Small intestine (tissue), 7 donors: ENCODE data around the gene ELF1. TPM values are rescaled to one million over a fixed set of nuclear protein-coding genes. Genes with fewer than 3 reads are reported as not detected.

Source experiments
- DNase-seq, 2 donors: peaks; one replicate each; pipeline versions ENCODE4 v3.0.0 to v3.0.0-alpha.2; 2013
- FAIRE-seq: peaks from 2 replicates; lab custom pipeline; 2012; peaks lifted over from hg19 to GRCh38; lab: Jason Lieb, UNC
- H3K27ac ChIP-seq, 3 donors: one replicate each; pipeline ENCODE4 v1.5.1; 2013; ENCODE audit warnings: low read length in 2 of 3, mild to moderate bottlenecking in 2 of 3, control low read depth in 1 of 3, inconsistent platforms in 1 of 3, low read depth in 1 of 3, moderate library complexity in 1 of 3
- H3K27me3 ChIP-seq, 3 donors: one replicate each; pipeline ENCODE4 v1.6.1; 2013; ENCODE audit warnings: low read length in 3 of 3, inconsistent platforms in 1 of 3; ENCODE audit not compliant: control insufficient read depth in 3 of 3, insufficient read depth in 3 of 3
- H3K36me3 ChIP-seq, 3 donors: one replicate each; pipeline ENCODE4 v1.6.1; 2013; ENCODE audit warnings: low read length in 3 of 3, inconsistent platforms in 1 of 3, low read depth in 1 of 3, mild to moderate bottlenecking in 1 of 3, moderate library complexity in 1 of 3; ENCODE audit not compliant: control insufficient read depth in 3 of 3, insufficient read depth in 2 of 3
- H3K4me1 ChIP-seq, 3 donors: one replicate each; pipeline ENCODE4 v1.6.1; 2013; ENCODE audit warnings: low read length in 2 of 3, inconsistent platforms in 1 of 3, low read depth in 1 of 3, mild to moderate bottlenecking in 1 of 3, moderate library complexity in 1 of 3; ENCODE audit not compliant: control insufficient read depth in 3 of 3, insufficient read depth in 2 of 3
- H3K4me3 ChIP-seq, 3 donors: one replicate each; pipeline ENCODE4 v1.5.1; 2013; ENCODE audit warnings: low read length in 3 of 3, control low read depth in 1 of 3, inconsistent platforms in 1 of 3, low read depth in 1 of 3, mild to moderate bottlenecking in 1 of 3, moderate library complexity in 1 of 3
- H3K9me3 ChIP-seq, 2 donors: one replicate each; pipeline ENCODE4 v1.6.1; 2013; ENCODE audit warnings: low read depth in 1 of 2, low read length in 1 of 2; ENCODE audit not compliant: control insufficient read depth in 2 of 2, insufficient read depth in 1 of 2
- WGBS, 3 donors: extraction: QIAGEN DNeasy Blood & Tissue Kit; methylation state at CpG; one replicate each; pipeline ENCODE4 v1.1.7; 2013; 5-methylcytosine and 5-hydroxymethylcytosine counted together
- polyA plus RNA-seq, 4 donors: library from polyadenylated mRNA; stranded (reverse) in 3 of 4; unstranded in 1 of 4; fragments of 200-250 nt in 3 of 4; fragments of 120-200 nt in 1 of 4; gene quantifications; one replicate each; pipeline versions ENCODE4 v1.2.1 to v1.2.3, GENCODE V29; 2013
- donor health status: healthy with polysubstance abuse.
- donor health status: control.
- donor health status: control.
- donor health status: Bipolar disorder and iron deficiency.
- donor health status: healthy.

The ELF1 gene
- polyA plus RNA-seq, 4 donors, result 34.3 to 91.3 (median 39.4) TPM

- DNase-seq, result no peak
- 76 to 85% (median 81%) methylated on average over 4 of the region's 4 CpGs for WGBS, 3 donors
- H3K27me3 ChIP-seq, result no peaks in the 10 kb centered on the region
- peaks cover 0 to 7% (median 0%) of the 10 kb centered on the region in 3 donors for H3K36me3 ChIP-seq
- no peaks in the 10 kb centered on the region for H3K9me3 ChIP-seq
- peaks cover 0 to 3% (median 0%) of the 10 kb centered on the region in 3 donors for H3K4me1 ChIP-seq
- H3K4me3 ChIP-seq, result no peak overlapping the region
- no peak overlapping the region for H3K27ac ChIP-seq
- peak; percentile 83 for FAIRE-seq
These were observed 15.3 kb upstream of the ELF1 start for GRCh38 chr13:41034382-41034781.

DNA sequence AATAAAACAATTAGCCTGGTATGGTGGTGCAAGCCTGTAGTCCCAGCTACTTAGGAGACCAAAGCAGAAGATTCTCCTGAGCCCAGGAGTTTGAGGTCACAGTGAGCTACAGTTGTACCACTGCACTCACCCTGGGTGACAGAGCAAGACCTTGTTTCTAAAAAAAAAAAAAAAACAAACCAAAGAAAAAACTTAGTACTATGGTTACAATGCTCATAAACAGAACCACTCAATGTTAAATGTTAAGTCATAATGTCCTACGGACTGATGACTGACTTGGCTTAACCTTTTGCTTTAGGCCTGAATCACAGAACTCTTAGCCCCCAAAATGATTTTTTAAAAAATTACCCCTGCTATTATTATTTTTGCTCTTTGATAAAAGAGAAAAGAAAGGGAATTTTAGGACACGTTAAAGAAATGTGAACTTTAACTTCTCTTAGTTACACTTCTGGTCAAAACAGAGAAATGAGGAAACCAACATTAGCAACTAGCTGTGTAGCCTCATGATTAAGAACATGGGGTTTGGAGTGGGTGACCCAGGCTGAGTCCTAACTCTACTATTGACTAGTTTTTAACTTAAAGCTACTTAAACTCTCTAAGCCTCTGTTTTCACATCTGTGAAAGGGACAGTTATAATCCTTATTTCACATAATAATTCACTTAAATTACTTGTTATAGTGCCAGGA lies 13.7 kb upstream of the ELF1 start:
- Histone ChIP-seq H3K27ac (no peak overlapping the region), H3K27me3 (no peaks in the 10 kb centered on the region), H3K36me3 (peaks cover 0 to 8% (median 0%) of the 10 kb centered on the region in 3 donors), H3K4me3 (no peak overlapping the region), H3K9me3 (no peaks in the 10 kb centered on the region), H3K4me1 (peaks cover 0 to 5% (median 3%) of the 10 kb centered on the region in 3 donors)
- DNase-seq, result no peak
- 31 to 57% (median 37%) methylated on average over 2 of the region's 2 CpGs for WGBS, 3 donors
- no peak for FAIRE-seq

DNA sequence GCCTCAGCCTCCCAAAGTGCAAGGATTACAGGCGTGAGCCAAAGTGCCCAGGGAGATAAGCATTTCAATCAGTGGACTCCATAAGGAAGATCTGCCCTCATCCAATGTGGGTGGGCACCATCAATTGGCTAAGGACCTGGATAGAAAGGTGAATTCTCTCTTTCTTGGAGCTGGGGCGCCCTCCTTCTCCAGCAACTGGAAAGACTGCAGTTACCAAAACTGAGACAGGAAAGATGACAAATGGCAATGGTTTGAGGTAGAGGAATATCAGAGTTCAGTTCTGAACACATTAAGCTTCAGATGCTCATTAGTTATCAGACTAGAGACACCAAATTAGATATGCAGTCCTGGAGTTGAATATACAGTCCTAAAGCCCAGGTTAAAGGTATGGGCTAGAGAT lies 10.5 kb upstream of the ELF1 start:
- H3K9me3 ChIP-seq, result no peaks in the 10 kb centered on the region
- FAIRE-seq (no peak), DNase-seq (no peak)
- WGBS, 3 donors, result 75 to 90% (median 76%) methylated on average over 2 of the region's 2 CpGs
- no peaks in the 10 kb centered on the region for H3K27me3 ChIP-seq
- no peak overlapping the region for H3K4me3 ChIP-seq
- H3K27ac ChIP-seq, result no peak overlapping the region
- peaks cover 0 to 19% (median 9%) of the 10 kb centered on the region in 3 donors for H3K36me3 ChIP-seq
- peaks cover 3 to 6% (median 6%) of the 10 kb centered on the region in 3 donors for H3K4me1 ChIP-seq

DNA sequence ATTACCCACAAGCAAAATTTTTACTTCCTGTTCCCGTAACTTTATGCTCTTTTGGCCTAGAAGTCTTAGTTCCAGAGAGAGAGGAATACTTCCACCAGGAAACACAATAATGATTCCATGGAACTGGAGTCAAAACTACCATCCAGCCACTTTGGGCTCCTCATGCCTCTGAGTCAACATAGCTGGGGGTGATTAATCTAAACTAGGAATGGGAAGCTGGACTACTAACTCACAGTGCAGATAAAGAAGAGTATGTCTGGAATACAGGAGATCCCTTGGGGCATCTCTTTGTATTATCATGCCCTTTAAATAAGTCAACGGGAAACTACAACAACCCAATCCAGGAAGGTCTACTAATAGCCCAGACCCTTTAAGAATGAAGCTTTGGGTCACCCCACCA lies 8.9 kb upstream of the ELF1 start:
- peaks cover 3 to 6% (median 6%) of the 10 kb centered on the region in 3 donors for H3K4me1 ChIP-seq
- FAIRE-seq, result no peak

DNA sequence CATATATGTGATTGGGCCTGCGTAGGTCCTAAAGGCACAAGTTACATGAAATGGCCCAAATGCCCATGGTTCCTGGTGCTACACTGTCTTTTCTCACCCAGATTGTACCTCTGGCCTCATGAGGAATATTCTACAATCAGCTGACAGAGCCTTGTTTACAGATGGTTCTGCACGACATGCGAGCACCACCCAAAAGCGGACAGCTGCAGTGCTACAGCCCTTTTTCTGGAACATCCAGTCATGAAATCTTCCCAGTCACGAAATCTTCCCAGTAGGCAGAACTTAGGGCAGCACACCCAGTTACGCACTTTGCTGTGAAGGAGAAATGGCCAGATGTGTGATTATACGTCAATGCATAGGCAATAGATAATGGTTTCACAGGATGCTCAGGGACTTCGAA lies 7.7 kb upstream of the ELF1 start:
- no peak for FAIRE-seq
- Histone ChIP-seq H3K4me1 (peaks cover 3 to 6% (median 6%) of the 10 kb centered on the region in 3 donors), H3K36me3 (peaks cover 0 to 19% (median 9%) of the 10 kb centered on the region in 3 donors), H3K4me3 (no peak overlapping the region), H3K9me3 (no peaks in the 10 kb centered on the region), H3K27ac (no peak overlapping the region), H3K27me3 (no peaks in the 10 kb centered on the region)
- no peak for DNase-seq
- 92 to 99% (median 96%) methylated on average over 8 of the region's 8 CpGs for WGBS, 3 donors

More for the DNA sequence above, 8.9 kb upstream of the ELF1 start:
- Histone ChIP-seq H3K36me3 (peaks cover 0 to 19% (median 9%) of the 10 kb centered on the region in 3 donors), H3K9me3 (no peaks in the 10 kb centered on the region), H3K4me3 (no peak overlapping the region), H3K27ac (no peak overlapping the region), H3K27me3 (no peaks in the 10 kb centered on the region)
- no peak for DNase-seq
- WGBS, 3 donors, result 61 to 96% (median 94%) methylated on average over 2 of the region's 2 CpGs

DNA sequence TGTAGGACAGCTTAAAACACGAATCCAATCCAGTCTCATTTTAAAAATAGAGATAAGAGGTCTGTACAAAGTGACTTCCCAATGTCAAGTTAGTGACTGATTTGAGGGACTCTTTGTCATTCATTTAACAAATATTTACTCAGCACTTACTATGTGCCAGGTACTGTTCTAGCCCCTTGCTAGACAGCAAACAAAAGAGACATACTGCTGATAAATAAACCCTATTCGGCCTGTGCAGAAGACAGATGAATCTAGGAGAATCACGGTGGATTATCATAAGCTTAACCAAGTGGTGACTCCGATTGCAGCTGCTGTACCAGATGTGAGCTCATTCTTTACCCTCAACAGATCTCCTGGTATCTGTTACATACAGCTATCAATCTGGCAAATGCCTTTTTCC lies 6.4 kb upstream of the ELF1 start:
- H3K27ac ChIP-seq, result no peak overlapping the region
- H3K4me3 ChIP-seq, result no peak overlapping the region
- H3K36me3 ChIP-seq, result peaks cover 0 to 16% (median 9%) of the 10 kb centered on the region in 3 donors
- no peaks in the 10 kb centered on the region for H3K27me3 ChIP-seq
- peaks cover 6% of the 10 kb centered on the region in 3 donors for H3K4me1 ChIP-seq
- DNase-seq (no peak), FAIRE-seq (no peak)
- WGBS, 3 donors, result 60 to 77% (median 66%) methylated on average over 4 of the region's 4 CpGs
- no peaks in the 10 kb centered on the region for H3K9me3 ChIP-seq

GRCh38 chr13:41019578-41020347 lies 647 bp upstream of the ELF1 start:
- H3K27ac ChIP-seq, result peak overlapping the region; percentile 72 to 97 (median 87)
- no peaks in the 10 kb centered on the region for H3K9me3 ChIP-seq
- WGBS, 3 donors, result 24 to 62% (median 35%) methylated on average over 2 of the region's 2 CpGs
- DNase-seq (peak; percentile 74 to 75), FAIRE-seq (peak; percentile 39)
- no peak overlapping the region for H3K4me3 ChIP-seq
- H3K4me1 ChIP-seq, result peaks cover 0 to 14% (median 4%) of the 10 kb centered on the region in 3 donors
- H3K36me3 ChIP-seq, result no peaks in the 10 kb centered on the region
- H3K27me3 ChIP-seq, result no peaks in the 10 kb centered on the region

GRCh38 chr13:41018602-41018948 lies 541 bp downstream of the ELF1 start:
- peaks cover 0 to 17% (median 4%) of the 10 kb centered on the region in 3 donors for H3K4me1 ChIP-seq
- peak; percentile 36 for FAIRE-seq
- no peaks in the 10 kb centered on the region for H3K9me3 ChIP-seq
- H3K4me3 ChIP-seq, result peak overlapping the region in 2 of 3 donors; percentile 41 to 47
- no peaks in the 10 kb centered on the region for H3K36me3 ChIP-seq
- H3K27ac ChIP-seq, result peak overlapping the region; percentile 91 to 97 (median 96)
- no peaks in the 10 kb centered on the region for H3K27me3 ChIP-seq
- no peak for DNase-seq
- WGBS, 3 donors, result 3 to 38% (median 4%) methylated on average over 1 of the region's 1 CpG
